NCI-H774 (cell line): ENCODE results near the gene PRADC1.
A peak's percentile ranks its signal among the peaks of the same experiment; 100 is the strongest.
"Not testable (repeated sequence)": the region's sequence is repeated elsewhere in the genome, so short reads cannot be mapped to it uniquely, and the experiment has no call there.

Source experiments
- DNase-seq: peaks from one replicate; lab custom pipeline; 2025; lab: John Stamatoyannopoulos, UW

The PRADC1 gene

DNA sequence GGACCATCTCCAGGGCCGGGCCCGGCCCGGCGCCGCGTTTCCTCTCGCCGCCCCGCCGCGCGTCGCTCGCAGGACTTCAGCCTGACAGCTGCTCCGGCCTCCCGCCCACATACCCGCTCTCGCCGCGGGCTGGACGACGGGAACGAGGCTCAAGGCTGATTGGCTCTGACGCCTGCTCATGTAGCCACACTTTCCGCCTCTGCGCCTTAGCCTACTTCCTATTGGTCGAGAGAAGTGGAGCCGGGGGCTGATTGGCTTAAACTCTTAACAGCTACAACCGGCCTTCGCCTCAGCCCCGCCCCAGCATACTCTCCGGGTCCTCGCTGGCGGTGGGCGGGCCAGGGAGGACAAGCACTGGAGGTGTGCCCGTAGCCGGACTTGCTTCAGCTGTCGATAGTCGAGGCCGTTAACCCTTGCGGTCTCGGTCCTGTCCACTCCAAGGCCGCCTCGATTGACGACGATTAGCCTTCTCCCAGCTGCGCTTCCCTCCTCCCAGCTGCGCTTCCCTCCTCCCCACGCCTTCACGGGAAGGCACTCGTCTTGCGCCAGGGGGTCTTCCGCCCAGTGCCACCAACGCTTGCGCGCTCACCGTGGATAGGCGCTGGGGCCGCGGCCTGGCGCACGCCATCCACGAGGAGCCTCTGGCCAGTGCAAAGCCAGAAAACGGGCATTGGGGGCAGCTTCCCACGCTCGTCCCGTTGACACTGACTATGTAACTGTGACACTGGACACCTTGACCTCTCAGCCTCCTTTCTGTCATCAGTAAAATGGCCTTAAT, at the start of gene PRADC1:
TSS of gene PRADC1 (minus strand) at position 86 of the 778 bp plus-strand sequence. CDS start at position 7, 79 bp downstream.
- DNase-seq: peak; percentile 99

DNA sequence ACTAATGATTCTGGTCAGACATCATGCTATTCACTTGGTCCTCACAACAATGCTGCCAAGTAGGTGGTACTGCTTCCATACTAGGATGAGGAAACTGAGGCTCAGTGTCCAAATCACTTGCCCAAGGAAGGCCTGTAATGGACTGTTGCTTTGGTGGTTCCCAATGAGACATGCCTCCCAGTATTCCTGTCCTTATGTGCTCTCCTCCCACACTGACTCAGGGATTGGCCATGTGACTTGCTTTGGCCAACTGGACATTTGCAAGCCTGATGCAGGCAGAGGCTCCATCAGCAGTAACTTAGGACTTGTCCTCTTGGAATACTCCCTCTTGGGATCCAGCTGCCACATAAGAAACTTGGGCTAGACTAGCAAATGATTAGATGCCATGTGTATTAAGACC, 48.2 kb upstream of the PRADC1 start:
- DNase-seq: no peak

DNA sequence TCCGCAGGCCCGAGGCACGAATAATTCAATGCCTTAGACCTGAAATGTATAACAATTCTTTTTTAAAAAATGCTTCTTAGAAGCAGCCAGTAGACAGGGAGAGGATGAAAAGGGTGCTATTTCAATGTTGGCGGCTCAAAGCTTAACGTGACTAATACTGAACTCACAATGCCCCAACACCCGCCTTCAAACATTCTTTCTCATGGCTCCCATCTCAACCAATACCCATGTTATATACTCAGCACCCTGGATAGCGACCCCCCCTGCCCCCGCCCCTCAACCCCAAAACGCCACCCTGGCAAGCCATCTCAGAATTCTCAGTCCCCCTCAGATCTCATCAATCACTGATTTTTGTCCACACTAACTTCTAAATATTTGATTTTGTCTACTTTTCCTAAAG, 46.8 kb upstream of the PRADC1 start:
- no peak for DNase-seq

DNA sequence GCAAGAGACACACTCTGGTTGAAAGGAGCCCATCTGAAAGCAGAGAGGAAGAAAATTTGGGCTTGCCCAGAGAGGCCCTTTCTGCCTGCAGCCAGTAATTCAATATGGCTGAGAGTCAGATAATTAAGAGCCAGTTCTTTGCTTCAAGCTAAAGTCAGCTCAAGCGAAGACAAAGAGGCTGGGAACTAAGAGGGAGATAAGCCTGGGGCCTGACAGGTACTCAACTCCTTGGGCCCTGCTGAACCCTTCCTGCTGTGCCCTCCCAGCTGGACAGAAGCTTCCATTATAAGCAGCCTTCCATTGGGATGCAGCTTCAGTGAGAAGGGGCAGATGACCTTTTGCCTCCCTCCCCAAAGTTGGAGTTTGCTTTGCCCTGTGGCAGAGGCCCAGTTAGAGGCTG, 39.2 kb upstream of the PRADC1 start:
- DNase-seq: no peak

DNA sequence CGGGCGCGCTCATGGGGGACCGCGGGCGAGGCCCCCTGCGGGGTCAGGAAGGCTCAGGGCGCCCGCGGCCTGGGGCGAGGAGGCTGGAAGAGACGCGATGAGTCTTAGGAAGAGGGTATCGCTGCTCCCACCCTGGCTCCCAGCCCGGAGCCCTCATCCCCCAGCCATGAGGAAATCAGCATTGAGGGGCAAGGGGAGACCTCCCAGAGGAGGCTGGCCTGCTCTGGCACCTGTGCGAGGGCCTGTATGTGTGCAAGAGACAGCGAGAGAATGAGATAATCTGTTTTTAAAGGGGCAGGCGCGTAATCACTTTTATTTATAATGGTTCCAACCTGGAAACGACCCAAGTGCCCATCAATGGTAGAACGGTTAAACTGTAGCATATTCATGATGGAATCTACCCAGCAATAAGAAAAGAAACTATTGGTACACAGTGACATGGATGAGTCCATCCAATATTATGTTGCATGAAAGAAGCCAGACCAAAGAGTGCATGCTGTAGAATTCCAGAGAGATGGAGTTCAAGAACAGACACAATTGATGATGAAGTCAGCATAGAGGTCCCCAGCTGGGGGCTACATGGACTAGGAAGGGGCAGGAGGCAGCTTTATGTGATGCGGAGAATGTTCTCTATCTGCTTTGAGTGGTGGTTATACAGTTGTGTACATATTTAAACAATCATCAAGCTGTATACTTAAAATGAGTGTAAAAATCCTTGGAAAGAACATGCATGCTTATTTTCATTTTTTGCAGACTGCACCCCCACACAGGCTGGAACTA, 36.8 kb upstream of the PRADC1 start:
- DNase-seq: no peak

DNA sequence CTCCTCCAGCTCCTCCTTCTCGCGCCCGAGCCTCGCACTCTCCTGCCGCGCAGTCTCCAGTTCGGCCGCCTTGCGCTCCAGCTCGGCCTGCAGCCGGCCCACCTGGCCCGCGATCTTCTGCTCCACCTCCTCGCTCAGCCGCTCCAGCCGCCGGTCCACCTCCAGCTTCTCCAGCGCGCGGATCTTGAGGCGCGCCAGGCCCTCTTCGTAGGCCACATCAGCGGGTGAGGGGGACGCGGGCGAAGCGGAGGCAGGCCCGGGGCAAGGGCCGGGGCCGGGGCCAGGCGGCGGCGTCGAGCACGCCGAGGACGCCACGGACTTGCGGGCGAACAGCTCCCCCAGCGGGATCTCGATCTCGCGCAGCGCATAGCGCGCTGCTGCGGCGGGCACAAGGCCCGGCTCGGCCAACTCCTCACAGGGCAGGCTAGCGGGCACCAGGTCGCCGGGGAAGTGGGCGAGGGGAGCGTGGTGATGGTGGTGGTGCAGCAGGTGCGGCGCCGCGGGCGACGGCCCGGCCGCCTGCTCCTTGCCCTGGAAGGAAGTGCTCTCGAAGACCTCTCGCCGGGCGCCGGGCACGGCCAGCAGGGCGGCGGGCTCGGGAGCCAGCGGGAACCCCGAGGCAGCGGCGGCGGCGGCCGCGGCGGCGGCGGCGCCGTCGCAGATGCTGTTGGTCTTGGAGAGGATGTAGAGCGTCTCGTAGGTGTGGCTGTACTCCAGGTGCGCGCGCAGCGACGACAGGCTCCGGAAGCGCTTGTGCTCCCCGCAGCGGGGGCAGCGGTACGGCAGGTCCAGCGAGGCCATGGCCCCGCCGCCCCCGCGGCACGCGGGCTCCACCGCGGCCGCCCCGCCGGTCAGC, 36.0 kb upstream of the PRADC1 start:
- DNase-seq: peak; percentile 86

DNA sequence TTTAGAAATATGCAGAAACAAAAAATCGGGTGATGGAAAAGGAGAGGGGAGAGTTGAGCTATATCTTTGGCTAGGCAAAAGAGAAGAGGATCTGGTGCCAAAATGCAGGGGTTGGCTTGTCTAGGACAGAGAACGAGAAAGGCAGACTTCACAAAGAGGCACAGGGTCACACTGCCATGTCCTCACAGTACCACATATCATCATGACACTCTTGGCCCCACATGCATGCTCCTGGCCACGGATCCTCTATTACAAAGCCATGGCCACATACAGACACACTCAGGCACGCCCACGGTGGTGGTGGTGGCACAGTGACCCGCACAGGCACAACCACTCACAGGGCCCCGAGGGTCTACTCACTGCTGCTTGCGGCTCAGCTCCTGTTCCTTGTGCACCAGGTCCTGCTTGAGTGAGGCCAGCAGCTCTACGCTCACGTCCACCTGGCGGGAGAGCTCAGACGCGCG, 35.4 kb upstream of the PRADC1 start:
- no peak for DNase-seq

DNA sequence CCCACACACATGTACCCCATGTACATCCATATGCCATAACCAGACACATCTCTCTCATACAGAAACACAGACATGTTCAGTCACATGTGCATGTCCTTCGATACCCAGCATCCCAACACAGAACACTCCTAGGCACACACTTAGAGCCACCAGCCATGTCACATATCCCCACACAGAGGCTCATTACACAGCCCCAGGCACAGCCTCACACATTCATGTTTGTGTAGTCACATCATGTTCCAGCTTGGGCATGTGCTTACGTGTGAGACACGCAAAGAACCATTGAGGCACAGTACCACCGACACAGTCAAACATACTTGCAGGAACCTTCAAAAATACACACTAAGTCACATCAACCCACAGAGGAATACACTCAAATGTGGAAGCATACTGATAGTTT, 34.0 kb upstream of the PRADC1 start:
- DNase-seq: no peak

DNA sequence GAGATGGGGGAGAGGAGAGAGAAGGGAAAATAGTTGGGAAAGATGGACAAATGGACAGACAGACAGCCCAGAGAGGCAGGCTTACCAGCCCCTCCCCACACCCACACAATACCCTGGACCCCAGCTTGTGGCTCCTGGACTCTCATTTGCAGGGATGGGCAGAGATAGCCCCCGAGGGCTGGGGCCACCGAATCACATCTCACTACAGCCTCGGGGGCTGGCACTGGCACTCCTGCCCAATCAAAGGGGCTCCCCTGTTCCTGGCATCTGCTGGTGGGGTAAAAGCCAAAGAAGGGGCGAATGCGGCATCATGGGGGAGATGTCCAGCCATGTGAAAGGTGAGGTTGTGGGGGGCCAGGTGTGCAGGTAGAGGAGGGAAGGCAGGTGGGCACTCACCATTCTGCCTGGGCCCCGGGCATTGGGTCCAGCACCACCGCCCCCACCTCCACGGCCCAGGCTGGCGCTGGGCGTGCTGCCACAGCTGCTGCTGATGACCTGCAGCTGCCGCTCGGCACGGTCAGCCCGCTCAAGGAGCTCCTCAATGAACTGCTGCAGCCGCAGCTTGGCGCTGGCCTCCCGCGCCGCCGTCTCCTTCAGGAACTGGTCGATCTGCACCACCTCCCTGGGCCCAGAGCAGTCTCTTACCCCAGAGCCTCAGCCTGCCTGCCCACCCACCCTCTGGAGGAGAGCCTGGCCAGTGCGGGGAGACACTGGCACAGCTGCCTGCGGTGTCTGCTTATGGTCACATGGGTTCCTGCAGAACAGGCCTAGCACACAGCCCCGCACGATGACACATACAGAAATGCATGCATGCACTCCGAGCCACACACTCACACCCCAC, 33.2 kb upstream of the PRADC1 start:
- no peak for DNase-seq

DNA sequence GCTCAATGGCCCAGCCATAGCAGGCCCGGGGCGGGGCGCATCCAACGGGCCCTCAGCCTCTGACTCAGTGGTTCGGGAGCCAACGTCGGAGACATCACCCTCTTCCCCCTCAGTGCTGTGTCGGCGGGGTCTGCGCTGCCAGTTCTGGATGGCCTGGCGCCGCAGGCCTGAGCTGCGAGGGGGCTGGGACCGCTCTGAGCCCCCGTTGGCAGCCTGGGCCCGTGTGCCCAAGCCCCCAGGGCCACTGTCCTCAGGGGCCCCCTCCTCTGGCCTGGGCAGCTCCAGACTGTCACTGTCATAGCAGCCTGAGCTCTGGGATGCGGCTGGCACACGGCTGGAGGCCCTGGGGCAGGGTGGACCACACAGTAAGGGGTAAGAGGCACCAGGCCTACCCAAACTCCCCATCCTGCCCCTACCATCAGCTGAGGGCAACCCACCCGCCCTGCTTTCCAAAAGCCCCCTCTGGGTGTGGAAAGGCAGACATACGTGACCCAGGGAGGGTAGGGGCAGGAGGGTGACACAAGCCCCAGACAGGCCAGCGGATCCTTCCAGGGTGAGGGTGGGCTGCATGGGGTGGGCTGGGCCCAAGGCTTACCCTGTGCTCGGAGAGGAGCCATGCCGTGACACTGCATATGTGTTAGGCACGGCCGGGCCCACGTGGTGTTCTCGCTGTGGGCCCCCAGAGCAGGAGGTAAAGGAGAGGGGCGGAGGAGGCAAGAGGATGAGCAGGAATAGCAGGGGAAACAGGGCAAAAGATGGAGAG, 32.4 kb upstream of the PRADC1 start:
- DNase-seq: no peak

DNA sequence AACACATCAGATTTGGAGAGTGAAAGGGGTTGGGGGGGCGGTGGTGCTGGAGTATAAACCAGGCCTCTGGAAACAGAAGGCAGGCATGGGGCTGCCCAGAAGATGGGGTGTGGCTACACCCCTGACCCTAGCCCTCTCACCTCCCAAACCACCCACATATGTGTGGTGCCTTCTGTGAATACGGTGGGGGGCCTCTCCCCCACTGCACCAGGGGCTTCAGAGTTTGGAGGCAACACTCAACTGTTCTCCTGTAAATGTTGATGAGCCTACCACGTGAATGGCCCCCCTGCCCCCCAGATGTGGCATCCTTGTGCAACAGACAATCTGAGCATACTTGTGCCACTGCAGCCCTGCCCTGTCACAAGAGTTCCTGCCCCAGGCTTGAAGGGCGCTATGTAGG, 31.7 kb upstream of the PRADC1 start:
- no peak for DNase-seq

DNA sequence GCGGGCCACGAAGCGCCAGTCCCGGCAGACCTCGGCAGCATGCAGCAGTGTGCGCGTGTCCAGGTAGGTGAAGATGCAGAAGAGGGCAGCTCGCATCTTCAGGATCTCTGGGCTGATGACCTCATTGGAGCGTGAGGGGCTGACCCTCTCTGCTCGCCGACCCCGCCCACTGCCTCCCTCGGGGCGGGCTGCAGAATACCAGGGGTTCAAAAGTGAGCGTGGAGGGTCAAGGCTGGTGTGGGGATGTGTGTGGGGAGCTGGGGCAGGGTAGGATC, 31.2 kb upstream of the PRADC1 start:
- DNase-seq: no peak

DNA sequence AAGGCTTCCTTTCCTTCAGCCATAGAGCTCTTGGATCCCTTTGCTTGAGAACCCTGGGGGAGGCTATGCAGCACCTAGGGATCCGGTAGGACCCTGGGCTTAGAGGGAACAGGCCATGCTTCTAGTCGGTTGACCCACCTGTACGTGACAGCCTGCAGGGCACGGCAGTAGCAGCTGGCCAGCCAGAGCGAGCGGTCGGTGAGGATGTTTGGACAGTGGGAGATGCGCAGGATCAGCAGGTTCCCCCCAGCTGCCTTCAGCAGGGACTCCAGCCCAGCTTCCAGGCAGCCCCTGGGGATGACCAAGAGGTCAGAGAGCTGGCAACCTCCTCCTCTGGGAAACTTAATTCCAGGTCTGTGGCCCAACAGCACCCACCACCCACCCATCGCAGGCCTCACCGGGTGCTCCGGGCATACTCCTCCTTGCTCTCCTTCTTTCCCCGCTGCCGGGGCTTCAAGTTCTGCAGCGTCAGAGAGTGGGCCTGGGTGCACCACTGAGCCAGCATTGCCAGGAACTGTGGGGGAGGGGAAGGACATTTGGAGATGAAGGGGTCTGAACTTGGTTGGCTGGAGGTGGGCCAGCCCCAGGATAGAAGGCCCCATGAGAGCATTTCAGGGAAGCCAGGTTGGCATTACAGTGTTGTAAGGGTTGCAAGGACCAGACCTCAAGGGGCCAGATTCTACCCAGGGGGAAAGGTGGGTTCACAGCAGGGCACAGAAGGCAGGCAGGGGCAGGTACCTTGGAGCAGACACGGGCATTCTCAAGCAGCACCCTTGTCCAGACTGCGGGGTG, 30.7 kb upstream of the PRADC1 start:
- DNase-seq: no peak

DNA sequence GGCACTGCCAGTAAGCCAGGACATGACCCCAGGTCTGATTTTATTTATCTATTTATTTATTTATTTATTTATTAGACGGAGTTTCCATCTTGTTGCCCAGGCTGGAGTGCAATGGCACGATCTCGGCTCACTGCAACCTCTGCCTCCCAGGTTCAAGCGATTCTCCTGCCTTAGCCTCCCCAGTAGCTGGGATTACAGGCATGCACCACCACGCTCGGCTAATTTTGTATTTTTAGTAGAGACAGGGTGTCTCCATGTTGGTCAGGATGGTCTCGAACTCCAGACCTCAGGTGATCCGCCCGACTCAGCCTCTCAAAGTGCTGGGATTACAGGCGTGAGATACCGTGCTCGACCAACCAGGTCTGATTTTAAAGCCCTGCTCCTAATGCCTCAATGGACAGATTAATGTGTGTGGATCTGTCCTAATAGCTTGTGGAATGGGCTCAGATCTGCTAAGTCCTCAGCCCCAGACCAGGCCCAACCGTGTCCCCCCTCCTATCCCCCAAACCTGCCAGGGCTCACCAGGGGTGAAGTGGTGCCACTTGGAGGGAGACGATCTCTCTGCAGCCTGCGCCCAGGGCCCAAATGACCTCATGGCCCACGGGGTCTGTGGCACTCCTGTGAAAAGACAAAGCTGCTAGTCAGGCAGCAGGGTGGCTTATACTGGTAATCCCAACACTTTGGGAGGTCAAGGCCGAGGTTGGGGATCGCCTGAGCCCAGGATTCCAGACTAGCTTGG, 29.8 kb upstream of the PRADC1 start:
- not testable (repeated sequence) for DNase-seq

DNA sequence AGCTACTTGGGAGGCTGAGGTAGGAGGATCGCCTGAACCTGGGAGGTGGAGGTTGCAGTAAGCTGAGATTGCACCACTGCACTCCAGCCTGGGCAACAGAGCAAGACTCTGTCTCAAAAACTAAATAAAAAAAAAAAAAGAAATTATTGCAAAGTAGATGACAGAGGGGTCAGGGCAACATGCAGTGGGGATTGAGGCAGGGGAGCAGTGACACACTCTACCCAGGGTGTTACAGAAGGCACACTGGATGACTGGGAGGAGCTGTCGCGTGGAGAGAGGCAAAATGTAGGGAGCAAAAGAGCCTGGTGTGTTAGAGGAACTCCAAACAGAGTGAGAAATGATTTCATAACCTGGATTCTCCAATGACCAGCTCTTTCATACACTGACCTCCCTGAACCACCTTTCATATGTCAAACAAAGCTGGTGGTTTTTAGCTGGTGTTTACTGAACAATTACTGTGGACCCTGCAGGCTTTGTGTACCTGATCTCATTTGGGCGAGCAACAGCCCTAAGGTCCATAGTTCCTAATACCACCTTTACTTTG, 29.1 kb upstream of the PRADC1 start:
- no peak for DNase-seq

DNA sequence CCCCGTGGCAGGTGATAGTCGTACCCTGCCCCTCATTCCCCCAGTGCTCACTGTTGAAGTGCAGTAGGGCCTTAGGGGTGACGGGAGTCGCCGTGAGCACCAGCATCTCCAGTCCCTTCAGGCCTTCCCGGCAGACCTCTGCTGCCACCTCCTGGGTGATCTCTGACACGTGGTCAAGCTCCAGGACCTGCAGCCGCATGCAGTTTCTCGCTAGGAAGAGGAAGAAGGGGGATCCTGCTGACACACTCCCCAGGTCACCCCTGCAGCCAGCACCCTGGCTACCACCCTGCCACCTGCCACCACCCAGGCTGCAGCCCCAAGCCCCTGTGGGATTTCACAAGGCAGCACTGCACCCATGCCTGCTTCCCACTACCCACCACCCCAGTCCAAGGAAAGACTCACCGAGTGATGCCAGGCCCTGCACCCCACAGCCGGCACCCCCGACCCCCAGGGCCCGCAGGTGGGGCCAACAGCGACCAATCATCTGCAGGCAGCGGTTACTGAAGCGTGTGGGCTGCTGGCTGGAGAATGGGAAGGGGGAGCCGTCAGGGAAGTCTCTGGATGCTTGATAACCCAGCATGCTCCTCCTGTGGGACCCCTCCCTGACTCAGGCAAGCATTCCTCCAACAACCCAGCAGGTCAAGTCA, 27.4 kb upstream of the PRADC1 start:
- no peak for DNase-seq

DNA sequence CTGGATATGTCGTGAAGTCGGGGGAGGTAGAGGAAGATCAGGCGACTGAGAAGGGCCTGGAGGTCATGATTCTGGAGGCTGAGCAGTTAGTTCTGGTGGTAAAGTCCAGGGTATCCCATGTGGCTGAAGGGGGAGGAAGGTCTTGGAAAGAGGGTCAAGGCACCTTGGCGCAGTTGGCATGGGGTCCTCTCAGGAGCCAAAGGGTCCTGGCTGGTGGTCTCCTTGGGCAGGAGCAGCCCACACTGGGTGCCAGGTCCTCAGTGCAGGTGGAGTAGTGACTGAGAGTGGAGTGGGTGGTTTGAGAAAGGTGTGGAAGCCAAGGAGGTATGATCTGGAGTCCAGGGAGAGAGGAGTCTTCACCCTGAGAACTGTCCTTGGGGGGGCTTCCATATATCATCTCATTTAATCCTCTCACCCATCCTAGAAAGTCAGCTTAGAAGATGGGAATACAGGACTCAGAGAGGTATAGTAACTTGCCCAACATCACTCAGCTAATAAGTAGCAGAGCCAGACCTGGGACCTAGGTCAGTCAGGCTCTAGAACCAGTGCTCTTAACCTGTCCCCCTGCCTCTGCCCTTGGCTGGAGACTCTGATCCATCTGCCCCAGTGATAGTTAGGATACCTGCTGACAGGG, 26.8 kb upstream of the PRADC1 start:
- DNase-seq: no peak

DNA sequence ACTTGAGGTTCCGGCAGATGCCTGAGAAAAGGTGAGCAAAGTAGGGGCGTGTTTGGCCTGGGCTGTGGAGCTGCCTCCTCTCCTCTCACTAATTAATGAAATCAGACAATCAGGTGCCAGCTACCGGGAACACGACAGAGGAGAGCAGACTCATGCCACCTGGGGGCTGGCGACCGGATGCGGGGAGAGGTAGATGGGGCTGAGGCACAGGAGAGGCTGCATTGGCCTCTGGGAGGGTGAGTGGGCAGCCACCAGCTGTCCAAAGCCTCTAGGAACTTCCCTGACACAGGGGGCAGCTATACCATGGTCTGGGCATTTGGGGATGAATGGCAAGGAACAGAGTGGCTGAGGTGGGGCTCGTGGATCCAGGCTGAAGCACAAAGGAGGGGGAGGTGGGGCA, 26.2 kb upstream of the PRADC1 start:
- DNase-seq: no peak
